EH (cell line): ENCODE measurements around the gene DNAI1.
"Not testable (repeated sequence)": the region's sequence is repeated elsewhere in the genome, so short reads cannot be mapped to it uniquely, and the experiment has no call there.

Experiments
- DNase-seq: peaks from one replicate; pipeline ENCODE4 v3.0.0-alpha.2; 2015; ENCODE audit warnings: low read depth

Gene DNAI1

DNA sequence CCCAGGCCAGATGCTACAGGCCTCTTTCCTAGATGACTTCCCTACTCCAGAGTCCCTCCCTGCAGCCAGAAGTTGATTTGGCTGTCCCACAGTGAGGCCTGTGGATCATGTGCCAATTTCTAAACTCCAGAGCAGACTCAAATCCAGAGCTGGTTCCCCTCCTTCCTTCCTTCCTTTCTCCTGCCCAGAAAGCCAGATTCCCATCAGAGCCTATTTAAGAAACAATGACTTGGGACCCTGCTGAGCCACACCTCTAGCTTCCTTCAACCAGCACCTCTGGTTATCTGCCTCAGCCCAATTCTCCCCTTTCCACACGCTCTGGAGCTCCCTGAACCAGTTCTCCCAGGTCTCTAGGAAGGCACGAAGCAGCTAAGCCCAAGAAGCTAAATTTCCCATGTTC, 7.5 kb upstream of the DNAI1 start:
- no peak for DNase-seq

DNA sequence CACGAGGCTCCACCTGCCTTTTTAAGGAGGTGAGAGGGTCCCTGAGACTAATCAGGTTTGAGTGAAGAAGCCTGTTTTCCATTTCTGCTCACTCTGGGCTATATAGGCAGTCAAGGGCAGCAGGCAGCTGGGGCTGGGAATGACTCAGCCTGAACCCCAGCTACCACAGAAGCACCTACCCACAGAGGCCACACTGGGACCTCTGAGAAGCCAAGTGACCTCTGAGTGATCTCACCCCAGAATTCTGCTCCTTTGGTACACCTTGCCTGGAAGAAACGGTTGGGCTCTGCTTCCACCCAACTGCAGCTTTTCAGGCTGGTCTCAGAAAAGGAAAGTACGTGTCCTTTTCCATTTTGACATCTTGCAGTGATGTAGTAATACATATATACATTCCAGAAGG, 7.1 kb upstream of the DNAI1 start:
- peak; percentile 23 for DNase-seq

DNA sequence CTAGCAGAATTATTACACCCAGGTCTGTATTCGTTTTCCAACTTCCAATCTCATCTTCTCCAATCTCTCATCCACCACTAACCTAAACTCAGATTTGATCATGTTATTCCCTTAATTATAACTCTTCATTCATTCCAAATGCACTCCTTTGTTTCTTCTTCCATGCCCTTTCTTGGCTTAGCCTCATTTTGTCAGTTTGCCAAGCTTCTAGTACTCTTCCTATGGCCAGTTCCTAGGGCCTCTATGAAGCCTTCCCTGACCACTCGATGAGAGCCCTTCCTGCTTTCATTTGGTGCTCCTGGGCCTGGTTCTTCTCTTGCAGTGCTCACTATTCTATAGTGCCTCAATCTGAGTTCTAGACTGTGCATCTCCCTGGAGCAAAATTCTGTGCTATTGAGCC, 6.0 kb upstream of the DNAI1 start:
- DNase-seq = no peak

DNA sequence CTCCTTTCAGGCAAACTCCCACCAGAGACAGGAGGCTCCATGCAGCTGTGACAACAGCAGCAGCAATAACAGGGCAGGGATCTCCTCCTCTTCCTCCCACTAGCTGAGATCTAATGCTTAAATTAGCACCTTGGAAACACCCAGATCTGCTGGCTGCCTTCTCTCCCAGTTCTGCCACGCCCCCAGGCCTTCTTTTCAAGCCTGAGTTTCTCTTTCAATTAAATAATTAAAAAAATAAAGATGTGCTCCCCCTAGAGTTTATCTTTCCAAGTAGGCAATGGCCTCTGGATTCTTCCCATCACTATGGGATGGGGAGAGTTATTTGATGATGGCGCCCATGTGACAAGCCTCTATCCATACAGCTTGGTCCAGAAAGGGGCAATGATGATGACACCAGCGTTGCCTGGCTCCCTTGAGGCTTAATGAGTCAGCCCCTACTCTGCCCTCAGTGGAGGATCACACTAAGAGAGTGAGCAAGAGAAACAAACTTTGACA, 4.0 kb upstream of the DNAI1 start:
- DNase-seq = peak; percentile 80

DNA sequence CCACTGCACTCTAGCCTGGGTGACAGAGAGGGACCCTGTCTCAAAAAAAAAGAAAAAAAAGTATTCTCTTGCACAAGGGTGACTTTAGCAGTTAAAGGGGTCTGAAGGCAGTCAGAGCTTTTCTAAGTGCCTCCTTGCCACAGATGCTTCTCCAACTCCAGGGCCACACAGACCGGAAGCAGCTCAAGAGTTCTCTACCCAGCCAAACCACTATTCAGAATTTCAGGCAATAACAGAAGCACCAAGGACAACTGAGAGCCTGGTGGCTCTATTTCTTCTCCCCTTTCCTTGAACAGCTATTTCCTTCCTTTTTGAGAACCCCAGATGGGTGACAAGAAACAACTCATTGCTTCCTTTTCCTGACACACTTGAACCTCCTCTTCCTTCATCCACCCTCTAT, 2.5 kb upstream of the DNAI1 start:
- no peak for DNase-seq

DNA sequence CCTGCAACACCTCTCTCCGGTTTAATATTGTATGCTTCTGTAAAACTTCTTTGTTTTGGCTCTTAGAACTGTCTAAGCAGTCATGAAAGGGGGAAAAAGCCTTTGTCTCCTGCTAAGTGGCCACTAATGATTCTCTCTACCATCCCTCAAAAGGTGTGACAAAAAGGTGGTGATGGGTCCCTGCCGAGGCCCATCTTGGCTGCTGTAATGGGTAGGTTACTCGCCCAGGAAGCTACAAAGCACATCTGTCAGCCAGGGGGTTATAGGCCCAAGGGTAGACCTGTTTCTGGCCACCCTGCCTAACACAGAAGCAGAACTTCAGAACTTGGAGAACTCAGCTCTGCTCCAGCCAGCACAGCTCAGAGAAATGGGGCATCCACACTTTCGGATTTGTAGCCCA, 1.9 kb upstream of the DNAI1 start:
- no peak for DNase-seq

DNA sequence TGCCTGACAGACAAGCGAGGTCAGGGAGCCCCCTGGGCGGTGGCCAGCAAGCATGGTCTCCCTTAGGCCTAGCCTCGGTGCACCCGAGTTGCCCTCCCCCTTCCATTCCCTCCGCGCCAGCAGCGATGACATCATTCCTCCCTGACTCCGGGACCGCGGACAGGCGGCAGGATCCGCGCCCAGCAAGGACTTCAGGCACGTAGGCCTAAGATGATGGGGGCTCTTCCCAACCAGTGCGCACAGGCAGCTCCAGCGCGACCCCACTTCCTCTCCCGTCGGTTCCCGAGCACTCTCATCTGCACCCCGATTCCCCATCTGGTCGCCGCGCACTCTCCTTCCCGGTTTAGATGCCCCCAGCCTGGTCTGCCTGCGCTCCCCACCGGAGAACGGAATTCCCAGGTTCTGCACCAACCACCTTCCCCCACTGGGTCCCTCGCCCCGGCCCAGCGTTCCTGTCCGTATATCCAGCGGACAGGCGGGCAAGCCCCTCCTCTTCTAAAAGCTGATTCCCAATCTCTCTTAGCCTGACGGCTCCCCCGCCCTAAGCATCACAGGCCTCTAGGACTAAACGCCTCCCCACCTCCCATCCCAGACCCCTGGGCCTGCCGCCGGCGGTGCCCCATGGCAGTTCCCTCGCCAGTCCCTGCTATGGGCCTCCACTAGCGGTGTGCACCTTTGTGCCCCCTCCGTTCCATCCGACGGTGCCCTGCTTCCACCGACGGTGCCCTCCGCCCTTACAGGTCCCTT, 1.2 kb upstream of the DNAI1 start:
- peak; percentile 84 for DNase-seq

DNA sequence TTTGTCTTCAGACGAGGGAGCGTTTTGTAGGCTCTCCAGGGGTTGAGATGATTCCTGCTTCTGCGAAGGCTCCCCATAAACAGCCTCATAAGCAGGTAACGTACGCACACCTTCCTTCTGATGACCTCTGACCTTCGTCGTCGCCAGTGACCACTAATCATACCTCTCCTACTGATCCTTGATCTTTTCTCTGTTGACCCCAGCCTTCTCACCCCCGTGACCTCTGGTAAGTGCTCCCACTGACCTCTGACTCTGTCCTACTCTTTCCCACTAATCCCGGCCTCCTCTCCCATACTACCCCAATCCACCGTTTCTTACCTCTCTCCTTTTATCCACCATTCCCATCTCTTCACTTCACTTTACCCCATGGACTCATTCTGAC, 345 bp downstream of the DNAI1 start:
- no peak for DNase-seq

DNA sequence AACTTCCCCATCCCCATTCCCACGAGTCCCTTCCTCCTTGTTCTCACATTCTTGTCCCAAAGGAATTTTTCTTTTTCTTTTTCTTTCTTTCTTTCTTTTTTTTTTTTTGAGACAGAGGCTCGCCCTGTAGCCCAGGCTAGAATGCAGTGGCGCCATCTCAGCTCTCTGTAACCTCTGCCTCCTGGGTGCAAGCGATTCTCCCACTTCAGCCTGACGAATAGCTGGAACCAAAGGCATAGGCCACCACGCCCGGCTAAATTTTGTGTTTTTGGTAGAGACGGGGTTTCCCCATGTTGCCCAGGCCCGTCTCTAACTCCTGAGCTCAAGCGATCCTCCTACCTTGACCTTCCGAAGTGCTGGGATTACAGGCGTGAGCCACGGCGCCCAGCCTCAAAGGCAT, 751 bp downstream of the DNAI1 start:
- DNase-seq = no peak

DNA sequence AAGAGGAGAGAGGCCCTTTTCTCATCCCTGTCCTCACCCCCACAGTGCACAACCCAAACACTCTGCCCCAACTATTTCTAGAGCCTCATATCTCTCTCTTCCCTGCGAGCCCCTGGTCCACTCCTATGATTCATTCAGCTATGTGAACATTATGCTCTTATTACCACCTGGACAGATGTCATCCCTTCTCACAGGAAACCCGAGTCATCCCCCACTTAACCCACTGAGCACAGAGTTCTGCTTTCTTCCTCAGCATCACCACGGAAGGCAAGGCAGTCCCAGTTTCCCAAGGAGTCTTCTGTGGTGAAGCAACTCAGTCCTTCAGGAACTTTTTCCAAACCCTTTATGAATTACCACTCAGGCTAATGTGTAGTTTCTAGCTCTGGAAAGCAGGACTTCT, 1.3 kb downstream of the DNAI1 start:
- DNase-seq = no peak

DNA sequence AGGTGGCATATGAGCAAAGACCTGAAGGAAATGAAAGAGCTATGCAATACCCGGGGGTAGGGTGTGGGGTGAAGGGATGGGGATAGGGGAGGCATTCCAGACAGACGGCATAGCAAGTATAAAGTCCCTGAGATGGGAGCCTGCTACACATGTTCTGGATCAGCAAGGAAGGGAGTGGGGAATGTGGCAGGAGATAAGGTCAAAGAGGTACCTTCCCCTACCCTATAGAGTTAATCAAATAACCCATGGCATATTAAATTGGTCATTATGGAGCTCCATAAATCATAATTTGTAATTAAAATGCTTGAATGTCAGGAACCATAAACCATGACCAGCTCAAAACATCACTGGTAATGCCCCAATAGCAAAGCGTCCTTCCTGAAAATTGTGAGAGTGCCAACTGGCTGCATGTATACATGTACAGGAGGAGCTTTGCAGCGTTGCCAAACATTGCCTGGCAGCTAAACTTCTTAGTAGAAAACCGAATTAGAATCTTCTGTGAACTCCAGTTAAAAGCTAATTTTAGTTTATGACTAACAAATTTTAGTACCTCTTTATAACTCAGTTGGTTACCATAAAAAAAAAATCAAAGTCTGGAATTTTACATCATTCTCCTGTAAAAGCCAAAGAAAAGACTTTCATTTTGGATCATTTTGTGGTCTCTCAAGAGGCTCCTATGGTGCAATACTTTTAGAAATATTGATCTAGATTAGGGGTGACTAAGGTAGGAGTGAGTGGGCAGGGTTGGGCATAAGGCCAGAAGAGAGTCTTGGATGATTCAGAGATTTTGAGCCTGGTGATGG, 4.7 kb downstream of the DNAI1 start:
- DNase-seq = peak; percentile 74

DNA sequence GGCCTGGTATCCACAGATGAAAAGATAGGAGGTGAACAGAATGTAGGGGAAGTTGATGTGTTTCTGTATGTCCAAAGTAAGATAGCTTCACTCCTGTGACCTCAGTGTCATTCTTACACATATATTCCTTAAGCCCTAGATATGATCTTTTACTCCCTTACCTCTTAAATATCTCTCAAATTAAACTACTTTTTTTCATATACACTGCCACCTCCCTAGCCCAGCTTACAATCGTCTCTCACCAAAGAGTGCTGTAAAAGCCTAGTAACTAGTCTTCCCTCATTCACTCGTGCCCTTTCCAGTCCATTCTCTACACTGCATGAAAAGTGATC, 5.3 kb downstream of the DNAI1 start:
- DNase-seq = no peak

DNA sequence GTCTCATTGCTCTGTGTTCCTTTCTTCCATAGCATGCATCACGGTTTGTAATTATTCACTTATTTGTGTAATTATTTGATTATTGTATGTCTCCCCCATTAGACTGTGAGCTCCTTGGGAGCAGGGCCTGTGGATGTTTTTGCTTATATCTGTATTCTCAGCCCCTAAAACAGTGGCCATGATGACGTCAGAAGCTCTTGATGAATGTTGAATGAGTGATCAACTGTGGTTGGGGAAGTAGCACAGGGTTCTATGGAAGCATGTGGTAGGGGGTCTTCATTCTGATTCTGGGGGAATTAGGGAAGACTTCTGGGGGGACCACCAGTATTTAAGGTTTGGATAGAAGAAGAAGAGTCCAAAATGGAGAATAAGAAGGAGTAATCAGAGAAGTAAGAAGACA, 6.0 kb downstream of the DNAI1 start:
- no peak for DNase-seq

DNA sequence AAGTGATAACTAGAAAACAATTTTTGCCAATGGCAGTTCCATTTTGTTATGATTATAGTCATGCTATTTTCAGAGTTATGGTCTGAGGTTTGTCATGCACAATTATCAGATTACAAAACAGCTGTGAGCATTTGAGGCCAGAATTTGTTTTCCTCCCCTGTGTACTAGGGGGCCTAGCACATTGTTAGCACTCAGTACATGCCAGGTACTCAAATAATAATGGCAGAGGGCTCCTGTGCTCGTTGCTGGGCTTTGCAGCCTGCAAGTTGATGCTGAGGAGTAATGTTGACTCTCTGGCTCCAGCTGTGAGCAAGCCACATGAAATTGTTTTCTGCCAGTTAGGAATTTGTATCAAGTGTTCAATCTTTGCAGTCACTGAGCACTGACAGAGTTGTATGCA, 6.9 kb downstream of the DNAI1 start:
- DNase-seq = no peak

DNA sequence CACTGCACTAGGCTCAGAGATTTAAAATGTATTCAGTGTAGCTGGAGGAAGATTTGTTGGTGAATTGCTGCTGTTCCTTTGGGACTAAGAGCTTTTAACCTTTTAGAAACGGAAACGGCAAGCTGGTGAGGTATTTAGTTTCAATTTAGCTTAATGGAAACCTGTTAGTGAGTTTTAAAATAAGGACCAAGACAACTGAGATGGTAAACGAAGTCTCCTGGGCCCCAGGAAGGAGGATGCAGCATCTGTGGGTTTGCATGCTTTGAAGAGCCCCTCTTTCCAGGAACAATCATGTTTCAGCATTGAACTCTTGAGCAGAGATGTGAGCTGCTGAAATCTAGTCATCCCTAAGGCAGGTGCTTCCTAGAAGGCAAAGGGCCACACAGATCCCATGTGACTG, 16.5 kb downstream of the DNAI1 start:
- DNase-seq = no peak

DNA sequence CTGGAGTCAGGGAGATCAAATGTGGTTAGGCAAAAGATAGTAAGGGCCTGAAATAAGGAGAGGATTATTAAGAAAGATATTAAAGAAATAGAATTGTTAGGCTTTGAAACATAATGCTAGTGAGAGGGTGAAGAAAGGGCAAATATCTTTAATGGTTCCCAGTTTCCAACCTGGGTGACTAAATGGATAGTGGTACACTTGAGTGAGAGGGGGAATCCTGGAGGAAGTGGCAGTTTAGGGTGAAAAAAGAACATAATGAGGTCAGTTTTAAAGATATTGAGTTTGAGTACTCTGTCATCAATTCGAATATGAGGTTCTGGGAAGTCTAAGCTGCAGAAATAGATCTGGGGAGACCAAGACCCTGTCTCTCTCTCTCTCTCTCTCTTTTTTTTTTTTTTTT, 18.9 kb downstream of the DNAI1 start:
- DNase-seq = no peak

DNA sequence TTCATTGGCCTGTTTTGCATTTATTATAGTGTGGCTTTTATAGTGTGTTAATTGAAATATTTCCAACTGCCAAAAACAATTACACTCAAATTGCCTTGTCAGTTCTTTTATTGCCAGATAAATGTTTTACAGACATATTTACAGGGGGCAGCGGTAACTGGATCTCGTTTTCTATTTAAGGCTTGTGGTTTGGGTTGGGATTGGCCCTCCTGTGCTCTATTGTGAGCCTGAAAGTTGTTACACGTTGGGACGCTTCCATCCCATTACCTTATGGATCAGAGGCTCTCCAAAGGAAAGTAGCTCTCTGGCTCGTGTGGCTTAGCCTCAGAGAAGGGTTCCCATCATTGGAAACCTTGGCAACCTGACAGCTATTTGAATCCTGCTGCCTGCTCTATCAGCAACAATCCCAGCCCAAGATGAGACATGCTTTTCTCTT, 20.8 kb downstream of the DNAI1 start:
- DNase-seq = no peak

DNA sequence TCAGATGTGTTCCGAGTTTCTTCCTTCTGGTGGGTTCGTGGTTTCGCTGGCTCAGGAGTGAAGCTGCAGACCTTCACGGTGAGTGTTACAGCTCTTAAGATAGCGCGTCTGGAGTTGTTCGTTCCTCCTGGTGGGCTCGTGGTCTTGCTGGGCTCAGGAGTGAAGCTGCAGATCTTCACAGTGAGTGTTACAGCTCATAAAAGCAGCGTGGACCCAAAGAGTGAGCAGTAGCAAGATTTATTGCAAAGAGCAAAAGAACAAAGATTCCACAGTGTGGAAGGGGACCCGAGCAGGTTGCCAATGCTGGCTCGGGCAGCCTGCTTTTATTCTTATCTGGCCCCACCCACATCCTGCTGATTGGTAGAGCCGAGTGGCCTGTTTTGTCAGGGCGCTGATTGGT, 23.0 kb downstream of the DNAI1 start:
- DNase-seq = not testable (repeated sequence)

DNA sequence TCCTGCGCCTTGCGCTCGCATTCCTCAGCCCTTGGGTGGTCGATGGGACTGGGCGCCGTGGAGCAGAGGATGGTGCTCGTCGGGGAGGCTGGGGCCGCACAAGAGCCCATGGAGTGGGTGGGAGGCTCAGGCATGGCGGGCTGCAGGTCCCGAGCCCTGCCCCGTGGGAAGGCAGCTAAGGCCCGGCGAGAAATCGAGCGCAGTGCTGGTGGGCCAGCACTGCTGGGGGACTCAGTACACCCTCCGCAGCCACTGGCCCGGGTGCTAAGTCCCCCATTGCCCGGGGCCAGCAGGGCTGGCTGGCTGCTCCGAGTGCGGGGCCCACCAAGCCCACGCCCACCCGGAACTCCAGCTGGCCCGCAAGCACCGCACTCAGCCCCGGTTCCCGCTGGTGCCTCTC, 24.1 kb downstream of the DNAI1 start:
- DNase-seq = not testable (repeated sequence)

DNA sequence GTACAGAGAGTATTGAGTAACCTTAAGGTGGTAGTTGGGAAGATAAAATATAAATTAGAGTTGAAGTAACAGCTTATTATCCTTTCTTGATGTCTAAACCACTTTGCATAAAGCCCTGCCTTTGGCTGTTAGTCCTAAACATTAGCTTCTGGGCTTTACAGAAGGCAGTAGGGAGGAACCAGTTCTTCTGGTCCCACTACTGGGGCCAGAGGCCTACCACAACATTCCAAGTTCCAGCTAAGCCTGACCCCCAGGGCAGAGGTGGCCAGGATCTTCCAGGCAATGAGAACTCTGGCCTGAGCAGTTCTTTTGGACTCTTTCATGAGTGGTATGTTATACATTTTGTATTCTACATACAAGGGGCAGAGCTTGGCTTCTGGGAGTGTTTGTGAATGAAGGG, 26.1 kb downstream of the DNAI1 start:
- no peak for DNase-seq

DNA sequence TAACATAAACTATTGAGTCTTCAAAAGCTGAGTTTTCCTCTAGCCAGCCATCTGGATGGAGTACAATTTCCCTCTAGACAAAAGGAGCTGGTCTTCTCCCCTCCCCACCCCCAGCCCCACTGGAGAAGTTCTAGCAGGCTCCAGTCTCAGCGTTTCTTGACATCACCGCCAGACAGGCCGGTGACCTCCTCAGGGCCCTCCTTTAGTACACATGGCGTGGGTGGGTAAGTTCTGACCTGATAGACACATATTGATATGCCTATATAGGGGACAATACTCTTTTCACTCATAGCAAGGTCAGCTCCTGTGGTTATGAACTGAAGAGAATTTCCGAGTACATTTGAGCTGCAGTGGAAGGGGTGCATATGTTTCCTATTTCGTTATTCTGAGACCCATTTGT, 27.2 kb downstream of the DNAI1 start:
- DNase-seq = no peak

DNA sequence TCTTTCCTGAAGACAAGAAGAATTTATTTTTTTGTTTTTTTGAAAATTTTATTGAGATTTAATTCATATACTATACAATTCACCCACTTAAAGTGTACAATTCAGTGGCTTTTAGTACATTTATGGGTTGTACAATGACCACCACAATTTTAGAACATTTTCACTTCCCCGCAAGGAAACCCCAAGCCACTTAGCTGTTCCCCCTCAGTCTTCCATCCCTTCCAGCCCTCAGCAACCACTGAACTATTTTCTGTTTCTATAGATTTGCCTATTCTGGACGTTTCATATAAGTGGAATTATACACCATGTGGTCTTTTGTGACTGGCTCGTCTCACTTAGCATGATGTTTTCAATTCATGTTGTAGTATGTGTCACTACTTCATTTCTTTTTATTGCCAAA, 28.0 kb downstream of the DNAI1 start:
- DNase-seq = no peak

DNA sequence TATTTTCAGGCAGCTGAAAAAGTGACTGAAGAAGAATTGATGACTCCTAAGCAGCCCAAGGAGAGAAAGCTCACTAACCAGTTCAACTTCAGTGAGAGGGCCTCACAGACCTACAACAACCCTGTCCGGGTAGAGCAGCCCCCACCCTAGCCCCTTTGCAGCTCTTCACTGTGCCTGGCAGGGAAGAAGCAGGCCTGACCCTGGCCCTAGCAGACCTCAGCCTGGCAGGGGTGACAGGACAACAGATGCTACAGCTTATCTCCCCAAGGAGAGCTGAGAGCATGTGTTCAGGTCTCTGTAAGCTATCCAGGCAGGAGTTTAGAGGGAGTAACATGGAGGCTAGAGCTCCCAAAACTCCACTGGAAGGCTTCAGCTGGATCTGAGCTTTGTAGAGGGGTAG, 31.8 kb downstream of the DNAI1 start:
- DNase-seq = no peak

DNA sequence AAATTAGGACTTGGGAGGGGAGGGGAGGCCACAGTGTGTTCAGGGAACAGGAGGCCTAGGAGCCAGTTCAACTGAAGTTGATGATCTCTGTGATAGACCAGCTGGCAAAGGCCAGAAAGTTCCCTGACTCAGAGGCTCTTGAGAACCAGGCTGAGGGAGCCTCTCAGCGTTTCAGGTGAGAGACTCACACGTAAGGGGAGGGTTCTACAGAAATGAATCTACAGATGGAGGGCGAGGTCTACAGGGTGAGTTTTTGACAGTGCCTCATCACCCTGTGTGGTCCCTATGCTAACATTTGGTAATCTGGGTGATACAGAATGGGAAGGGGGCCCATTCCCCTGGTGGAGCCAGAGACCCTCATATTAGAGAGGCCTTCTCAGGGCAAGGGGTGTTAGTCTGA, 32.2 kb downstream of the DNAI1 start:
- no peak for DNase-seq
